ENCODE results near the gene SALL3. TPM values are rescaled to one million over a fixed set of nuclear protein-coding genes. Genes with fewer than 3 reads are reported as not detected.

SALL3 gene
- polyA plus RNA-seq, 3 donors, result 8.6 to 8.7 (median 8.7) TPM

- no peak for DNase-seq (ENCODE audit: low read depth in 3 of 3, low spot score in 2 of 3)
Observed at GRCh38 chr18:78979056-78979729, 425 bp upstream of the SALL3 start.

GRCh38 chr18:78980279-78980771 is 707 bp downstream of the SALL3 start:
- DNase-seq (ENCODE audit: low read depth in 3 of 3, low spot score in 2 of 3), result no peak

DNA sequence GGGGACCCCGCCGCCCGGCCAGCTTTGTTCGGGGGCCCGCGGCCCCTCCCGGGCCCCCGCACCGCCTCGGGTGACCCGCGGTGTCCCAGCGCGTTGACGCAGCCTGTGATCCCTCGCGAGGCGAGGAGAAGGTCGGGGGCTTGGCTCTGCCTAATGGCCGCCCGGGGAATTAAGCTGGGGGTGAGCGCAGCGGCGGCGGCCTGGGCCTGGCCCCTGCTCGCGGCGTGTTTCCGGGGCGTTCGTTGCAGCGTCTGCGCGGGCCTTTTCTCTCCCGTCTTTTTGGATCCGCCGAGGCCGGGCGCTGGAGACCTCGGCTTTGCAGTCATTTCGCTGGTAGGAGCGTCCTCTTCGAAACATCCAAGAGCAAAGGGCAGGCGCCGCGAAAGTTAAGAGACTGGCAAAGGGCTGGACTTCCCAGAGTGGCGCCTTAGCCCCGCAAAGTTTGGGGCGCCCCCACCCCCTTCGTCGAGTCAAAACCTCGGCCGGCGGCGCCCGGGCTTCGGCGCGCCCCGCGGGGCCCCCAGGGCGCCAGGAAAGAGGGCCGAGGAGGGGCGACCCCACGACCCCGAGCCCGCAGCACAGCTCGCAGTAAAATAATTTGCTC is 1.3 kb downstream of the SALL3 start:
- DNase-seq (ENCODE audit: low read depth in 3 of 3, low spot score in 2 of 3), result no peak

GRCh38 chr18:78981394-78981831 is 1.8 kb downstream of the SALL3 start:
- DNase-seq (ENCODE audit: low read depth in 3 of 3, low spot score in 2 of 3), result no peak

DNA sequence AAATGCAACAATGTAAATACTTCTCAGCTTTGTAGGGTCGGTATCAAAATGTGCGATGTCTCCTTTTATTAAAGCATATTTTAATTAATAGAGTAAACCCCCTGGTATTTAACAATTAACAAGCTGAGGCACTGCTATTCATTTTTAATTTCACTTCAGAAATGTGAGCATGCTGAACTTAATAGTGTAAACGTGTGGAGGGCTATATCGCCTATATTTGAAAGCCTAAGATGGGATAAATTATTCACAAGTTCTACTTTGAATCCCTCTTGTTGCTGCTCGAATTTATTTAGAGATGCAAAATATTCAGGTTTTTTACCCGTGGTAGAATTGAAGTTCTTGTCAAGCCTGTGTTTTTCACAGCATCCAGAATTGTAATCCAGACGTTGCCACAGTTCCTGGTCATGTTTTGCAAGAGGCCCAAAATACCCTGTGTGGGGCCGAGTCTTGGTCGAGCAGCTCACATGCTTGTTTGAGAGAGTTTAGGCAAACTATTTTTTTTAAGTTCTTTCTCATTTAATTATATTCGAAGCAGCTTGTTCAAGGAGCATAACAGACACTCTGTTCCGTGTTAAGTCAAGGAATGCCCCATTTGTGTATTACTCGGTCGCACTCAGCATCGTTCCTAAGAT is 2.5 kb downstream of the SALL3 start:
- no peak for DNase-seq (ENCODE audit: low read depth in 3 of 3, low spot score in 2 of 3)

DNA sequence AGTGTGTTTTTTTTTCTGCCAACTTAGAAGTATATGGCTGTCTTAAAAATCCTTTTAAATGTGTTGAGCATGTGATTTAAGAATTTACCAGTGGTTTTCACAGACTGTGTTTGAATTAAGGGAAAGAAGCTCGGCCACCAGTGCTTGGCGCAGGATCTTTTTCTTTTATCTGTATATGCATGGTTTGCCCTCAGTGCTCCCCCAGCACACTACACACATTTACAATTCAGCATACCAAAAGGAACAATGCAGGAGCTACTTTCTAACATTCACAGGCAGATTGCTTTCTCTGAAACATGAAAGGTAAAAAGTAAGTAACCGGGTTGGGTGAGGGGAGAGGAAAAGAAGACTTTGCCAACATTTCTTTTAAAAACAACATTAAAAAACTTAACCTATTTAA is 3.9 kb downstream of the SALL3 start:
- DNase-seq (ENCODE audit: low read depth in 3 of 3, low spot score in 2 of 3), result no peak

- no peak for DNase-seq (ENCODE audit: low read depth in 3 of 3, low spot score in 2 of 3)
Observed at GRCh38 chr18:78984941-78985784, 5.5 kb downstream of the SALL3 start.

DNA sequence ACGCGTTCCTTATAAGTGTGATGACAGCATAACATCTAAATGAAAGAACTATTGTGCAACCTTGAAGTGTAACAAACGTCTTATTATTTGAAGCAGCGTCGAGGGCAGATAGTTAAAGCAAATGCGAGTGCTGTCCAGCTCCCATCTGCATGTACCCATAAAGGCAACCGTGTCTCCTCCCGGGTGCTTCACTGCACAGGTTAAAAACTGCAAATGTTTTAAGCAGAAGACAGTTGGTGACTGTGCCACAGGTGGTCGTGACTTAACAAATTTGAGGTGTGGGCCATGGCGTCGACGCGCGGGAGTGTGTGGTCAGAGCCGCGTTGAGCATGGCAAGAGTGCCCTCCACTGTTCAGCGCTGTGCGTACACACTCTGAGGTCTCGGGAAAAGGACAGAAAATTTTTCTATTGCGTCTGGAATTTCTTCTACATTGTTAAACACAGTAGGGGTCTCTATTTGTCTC is 6.4 kb downstream of the SALL3 start:
- no peak for DNase-seq (ENCODE audit: low read depth in 3 of 3, low spot score in 2 of 3)

DNA sequence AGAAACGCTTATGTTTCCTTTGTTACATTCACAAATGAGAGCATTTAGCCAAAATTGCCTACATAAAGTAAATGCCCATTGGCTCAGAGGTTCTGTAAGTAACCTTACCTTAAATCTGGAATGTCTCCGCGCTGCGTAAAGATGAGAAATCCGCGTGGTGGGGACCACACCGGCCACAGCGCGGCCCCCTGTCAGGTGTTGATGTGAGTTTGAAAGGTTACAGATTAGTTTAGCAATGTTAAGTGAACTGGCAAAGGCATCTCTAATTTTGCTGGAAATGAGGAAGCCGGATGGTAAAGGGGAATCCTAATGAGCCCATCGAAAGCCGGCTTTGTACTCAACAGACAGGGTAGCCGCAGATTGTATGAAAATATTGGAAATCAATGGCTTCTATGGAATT is 11.8 kb downstream of the SALL3 start:
- DNase-seq (ENCODE audit: low read depth in 3 of 3, low spot score in 2 of 3), result no peak

DNA sequence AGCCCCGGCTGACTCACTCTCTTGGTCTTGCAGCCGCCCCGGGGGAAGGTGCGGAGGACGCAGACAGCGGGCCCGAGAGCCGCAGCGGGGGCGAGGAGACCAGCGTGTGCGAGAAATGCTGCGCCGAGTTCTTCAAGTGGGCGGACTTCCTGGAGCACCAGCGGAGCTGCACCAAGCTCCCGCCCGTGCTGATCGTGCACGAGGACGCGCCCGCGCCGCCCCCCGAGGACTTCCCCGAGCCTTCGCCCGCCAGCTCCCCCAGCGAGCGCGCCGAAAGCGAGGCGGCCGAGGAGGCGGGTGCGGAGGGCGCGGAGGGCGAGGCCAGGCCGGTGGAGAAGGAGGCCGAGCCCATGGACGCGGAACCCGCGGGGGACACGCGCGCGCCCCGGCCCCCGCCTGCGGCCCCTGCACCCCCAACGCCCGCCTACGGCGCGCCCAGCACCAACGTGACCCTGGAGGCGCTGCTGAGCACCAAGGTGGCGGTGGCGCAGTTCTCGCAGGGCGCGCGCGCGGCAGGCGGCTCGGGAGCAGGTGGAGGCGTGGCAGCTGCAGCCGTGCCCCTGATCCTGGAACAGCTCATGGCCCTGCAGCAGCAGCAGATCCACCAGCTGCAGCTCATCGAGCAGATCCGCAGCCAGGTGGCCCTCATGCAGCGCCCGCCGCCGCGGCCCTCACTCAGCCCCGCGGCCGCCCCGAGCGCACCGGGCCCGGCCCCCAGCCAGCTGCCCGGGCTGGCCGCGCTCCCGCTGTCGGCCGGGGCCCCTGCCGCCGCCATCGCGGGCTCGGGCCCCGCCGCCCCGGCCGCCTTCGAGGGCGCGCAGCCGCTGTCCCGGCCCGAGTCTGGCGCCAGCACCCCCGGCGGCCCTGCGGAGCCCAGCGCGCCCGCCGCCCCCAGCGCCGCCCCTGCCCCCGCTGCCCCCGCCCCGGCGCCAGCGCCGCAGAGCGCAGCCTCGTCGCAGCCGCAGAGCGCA is 12.7 kb downstream of the SALL3 start:
- no peak for DNase-seq (ENCODE audit: low read depth in 3 of 3, low spot score in 2 of 3)

DNA sequence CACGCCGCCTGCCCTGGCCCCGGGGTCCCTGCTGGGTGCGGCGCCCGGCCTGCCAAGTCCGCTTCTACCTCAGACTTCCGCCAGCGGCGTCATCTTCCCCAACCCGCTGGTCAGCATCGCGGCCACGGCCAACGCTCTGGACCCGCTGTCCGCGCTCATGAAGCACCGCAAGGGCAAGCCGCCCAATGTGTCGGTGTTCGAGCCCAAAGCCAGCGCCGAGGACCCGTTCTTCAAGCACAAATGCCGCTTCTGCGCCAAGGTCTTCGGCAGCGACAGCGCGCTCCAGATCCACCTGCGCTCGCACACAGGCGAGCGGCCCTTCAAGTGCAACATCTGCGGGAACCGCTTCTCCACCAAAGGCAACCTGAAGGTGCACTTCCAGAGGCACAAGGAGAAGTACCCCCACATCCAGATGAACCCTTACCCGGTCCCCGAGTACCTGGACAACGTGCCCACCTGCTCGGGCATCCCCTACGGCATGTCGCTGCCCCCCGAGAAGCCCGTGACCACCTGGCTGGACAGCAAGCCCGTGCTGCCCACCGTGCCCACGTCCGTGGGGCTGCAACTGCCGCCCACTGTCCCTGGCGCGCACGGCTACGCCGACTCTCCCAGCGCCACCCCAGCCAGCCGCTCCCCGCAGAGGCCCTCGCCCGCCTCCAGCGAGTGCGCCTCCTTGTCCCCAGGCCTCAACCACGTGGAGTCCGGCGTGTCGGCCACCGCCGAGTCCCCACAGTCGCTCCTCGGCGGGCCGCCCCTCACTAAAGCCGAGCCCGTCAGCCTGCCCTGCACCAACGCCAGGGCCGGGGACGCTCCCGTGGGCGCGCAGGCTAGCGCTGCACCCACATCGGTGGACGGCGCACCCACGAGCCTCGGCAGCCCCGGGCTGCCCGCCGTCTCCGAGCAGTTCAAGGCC is 13.7 kb downstream of the SALL3 start:
- no peak for DNase-seq (ENCODE audit: low read depth in 3 of 3, low spot score in 2 of 3)

DNA sequence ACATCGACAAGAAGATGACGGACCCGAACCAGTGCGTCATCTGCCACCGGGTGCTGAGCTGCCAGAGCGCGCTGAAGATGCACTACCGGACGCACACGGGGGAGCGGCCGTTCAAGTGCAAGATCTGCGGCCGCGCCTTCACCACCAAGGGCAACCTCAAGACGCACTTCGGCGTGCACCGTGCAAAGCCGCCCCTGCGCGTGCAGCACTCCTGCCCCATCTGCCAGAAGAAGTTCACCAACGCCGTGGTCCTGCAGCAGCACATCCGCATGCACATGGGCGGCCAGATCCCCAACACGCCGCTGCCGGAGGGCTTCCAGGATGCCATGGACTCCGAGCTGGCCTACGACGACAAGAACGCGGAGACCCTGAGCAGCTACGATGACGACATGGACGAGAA is 14.4 kb downstream of the SALL3 start:
- no peak for DNase-seq (ENCODE audit: low read depth in 3 of 3, low spot score in 2 of 3)

GRCh38 chr18:78994531-78994930 is 14.9 kb downstream of the SALL3 start:
- DNase-seq (ENCODE audit: low read depth in 3 of 3, low spot score in 2 of 3), result no peak

DNA sequence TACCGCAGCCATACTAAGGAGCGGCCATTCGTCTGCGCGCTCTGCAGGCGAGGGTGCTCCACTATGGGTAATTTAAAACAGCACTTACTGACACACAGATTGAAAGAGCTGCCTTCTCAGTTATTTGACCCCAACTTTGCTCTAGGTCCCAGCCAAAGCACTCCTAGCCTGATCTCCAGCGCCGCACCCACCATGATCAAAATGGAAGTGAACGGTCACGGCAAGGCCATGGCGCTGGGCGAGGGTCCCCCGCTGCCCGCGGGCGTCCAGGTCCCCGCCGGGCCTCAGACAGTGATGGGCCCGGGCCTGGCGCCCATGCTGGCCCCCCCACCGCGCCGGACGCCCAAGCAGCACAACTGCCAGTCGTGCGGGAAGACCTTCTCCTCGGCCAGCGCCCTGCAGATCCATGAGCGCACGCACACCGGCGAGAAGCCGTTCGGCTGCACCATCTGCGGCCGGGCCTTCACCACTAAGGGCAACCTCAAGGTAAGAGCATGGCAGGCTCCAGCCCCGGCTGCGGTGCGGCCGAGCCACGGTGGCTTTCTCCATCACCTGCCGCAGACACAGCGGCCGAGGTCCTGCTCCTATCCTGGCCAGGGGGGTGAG is 15.5 kb downstream of the SALL3 start:
- no peak for DNase-seq (ENCODE audit: low read depth in 3 of 3, low spot score in 2 of 3)

- no peak for DNase-seq (ENCODE audit: low read depth in 3 of 3, low spot score in 2 of 3)
Observed at GRCh38 chr18:78995740-78996395, 16.2 kb downstream of the SALL3 start.

DNA sequence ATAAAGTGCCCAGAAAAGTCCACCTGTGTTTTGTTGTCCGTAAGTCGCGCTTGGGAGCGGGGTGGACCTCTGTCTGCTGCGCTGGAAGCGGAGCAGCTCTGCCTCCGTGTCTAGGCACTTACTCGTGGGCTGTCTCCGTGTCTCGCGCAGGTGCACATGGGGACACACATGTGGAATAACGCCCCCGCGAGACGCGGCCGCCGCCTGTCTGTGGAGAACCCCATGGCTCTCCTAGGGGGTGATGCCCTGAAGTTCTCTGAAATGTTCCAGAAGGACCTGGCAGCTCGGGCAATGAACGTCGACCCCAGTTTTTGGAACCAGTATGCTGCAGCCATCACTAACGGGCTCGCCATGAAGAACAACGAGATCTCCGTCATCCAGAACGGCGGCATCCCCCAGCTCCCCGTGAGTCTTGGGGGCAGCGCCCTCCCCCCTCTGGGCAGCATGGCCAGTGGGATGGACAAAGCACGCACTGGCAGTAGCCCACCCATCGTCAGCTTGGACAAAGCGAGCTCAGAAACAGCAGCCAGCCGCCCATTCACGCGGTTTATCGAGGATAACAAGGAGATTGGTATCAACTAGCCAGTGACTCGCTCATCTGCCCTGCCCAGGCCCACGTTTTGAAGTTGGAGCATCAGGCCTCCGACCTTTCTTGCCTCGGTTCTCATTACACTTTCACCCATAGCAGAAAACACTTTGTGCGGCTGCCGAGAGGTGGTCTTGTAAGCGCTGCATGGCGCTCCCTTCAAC is 17.3 kb downstream of the SALL3 start:
- DNase-seq (ENCODE audit: low read depth in 3 of 3, low spot score in 2 of 3), result no peak
